HS-5 (cell line): ENCODE measurements around the gene AKR7A2.
"Not testable (repeated sequence)": the region's sequence is repeated elsewhere in the genome, so short reads cannot be mapped to it uniquely, and the experiment has no call there.

Experiments used
- DNase-seq: peaks from one replicate; pipeline ENCODE4 v3.0.0-alpha.2; 2012; ENCODE audit warnings: low read depth

Gene AKR7A2

GRCh38 chr1:19306941-19307340 lies 5.0 kb downstream of the AKR7A2 start:
- no peak for DNase-seq

GRCh38 chr1:19305880-19306279 lies 6.1 kb downstream of the AKR7A2 start:
- DNase-seq, result no peak

GRCh38 chr1:19304081-19304480 lies 7.9 kb downstream of the AKR7A2 start:
- not testable (repeated sequence) for DNase-seq

- no peak for DNase-seq
These were observed 11.7 kb downstream of the AKR7A2 start for GRCh38 chr1:19300211-19300610.

GRCh38 chr1:19294638-19295037 lies 17.3 kb downstream of the AKR7A2 start:
- DNase-seq, result no peak

- DNase-seq, result no peak
These were observed 22.7 kb downstream of the AKR7A2 start for GRCh38 chr1:19289244-19289643.

- DNase-seq, result not testable (repeated sequence)
These were observed 23.4 kb downstream of the AKR7A2 start, which contains the start of gene AKR7A3 for GRCh38 chr1:19288324-19289241. Gene AKR7A3 (minus strand): TSS chr1:19288770. CDS start chr1:19288709, 61 bp downstream.

GRCh38 chr1:19287436-19288185 lies 24.3 kb downstream of the AKR7A2 start:
- DNase-seq, result no peak

GRCh38 chr1:19285807-19286206 lies 26.1 kb downstream of the AKR7A2 start:
- not testable (repeated sequence) for DNase-seq

GRCh38 chr1:19285366-19285765 lies 26.6 kb downstream of the AKR7A2 start:
- DNase-seq, result not testable (repeated sequence)

- DNase-seq, result no peak
These were observed 27.1 kb downstream of the AKR7A2 start for GRCh38 chr1:19284881-19285280.

- no peak for DNase-seq
These were observed 28.1 kb downstream of the AKR7A2 start for GRCh38 chr1:19283891-19284290.

GRCh38 chr1:19274636-19275035 lies 37.3 kb downstream of the AKR7A2 start:
- DNase-seq, result no peak

- DNase-seq, result not testable (repeated sequence)
These were observed 38.0 kb downstream of the AKR7A2 start for GRCh38 chr1:19273844-19274531.

GRCh38 chr1:19273106-19273843 lies 38.7 kb downstream of the AKR7A2 start:
- no peak for DNase-seq

- no peak for DNase-seq
These were observed 39.9 kb downstream of the AKR7A2 start for GRCh38 chr1:19272064-19272463.

GRCh38 chr1:19270343-19270730 lies 41.6 kb downstream of the AKR7A2 start:
- DNase-seq, result not testable (repeated sequence)

GRCh38 chr1:19269427-19270342 lies 42.3 kb downstream of the AKR7A2 start:
- DNase-seq, result not testable (repeated sequence)

- DNase-seq, result no peak
These were observed 43.5 kb downstream of the AKR7A2 start for GRCh38 chr1:19268445-19268844.

- no peak for DNase-seq
These were observed 49.2 kb downstream of the AKR7A2 start for GRCh38 chr1:19262744-19263143.
